ENCODE results near the gene NACA2. TPM values are rescaled to one million over a fixed set of nuclear protein-coding genes. Genes with fewer than 3 reads are reported as not detected.
"Not testable (repeated sequence)": the region's sequence is repeated elsewhere in the genome, so short reads cannot be mapped to it uniquely, and the experiment has no call there.

The NACA2 gene
- total and polyA plus RNA-seq, 4 experiments from 2014 or later = not detected

GRCh38 chr17:61631800-61632199 is 40.8 kb upstream of the NACA2 start:
- peaks cover 0 to 10% (median 9%) of the 10 kb centered on the region in 8 donors for H3K9me3 Mint-ChIP-seq
- H3K4me1 Mint-ChIP-seq = no peaks in the 10 kb centered on the region
- no peaks in the 10 kb centered on the region for H3K9me3 ChIP-seq (ENCODE audit: control insufficient read depth in 1 of 2, low read length in 2 of 2)
- intact Hi-C loops (cut with micrococcal nuclease) = loop anchor here (10.0 kb wide), 1 partner anchor 593 kb away; no protein-coding TSS in a partner anchor
- H3K27ac Mint-ChIP-seq = no peak overlapping the region
- no peak overlapping the region for H3K4me3 ChIP-seq (ENCODE audit: low read length in 2 of 2)
- H3K27ac ChIP-seq (ENCODE audit: low read depth, low read length) = no peak overlapping the region
- DNase-seq = no peak
- ChIA-PET CTCF (ENCODE audit: partially characterized antibody) (interaction anchor here (1.8 kb wide), 1 partner anchor 434 kb away, joined by 5 read pairs; no protein-coding TSS in a partner anchor), POLR2A (ENCODE audit: partially characterized antibody) (no interaction called here)
- H3K36me3 ChIP-seq (ENCODE audit: insufficient read depth, low read length) = no peaks in the 10 kb centered on the region
- H3K4me1 ChIP-seq (ENCODE audit: insufficient read depth, low read length) = no peaks in the 10 kb centered on the region
- H3K36me3 Mint-ChIP-seq = no peaks in the 10 kb centered on the region
- no peak overlapping the region for H3K4me3 Mint-ChIP-seq
- peaks cover 24 to 29% of the 10 kb centered on the region in 2 donors for H3K27me3 Mint-ChIP-seq
- no peaks in the 10 kb centered on the region for H3K27me3 ChIP-seq (ENCODE audit: insufficient read depth, low read length)

DNA sequence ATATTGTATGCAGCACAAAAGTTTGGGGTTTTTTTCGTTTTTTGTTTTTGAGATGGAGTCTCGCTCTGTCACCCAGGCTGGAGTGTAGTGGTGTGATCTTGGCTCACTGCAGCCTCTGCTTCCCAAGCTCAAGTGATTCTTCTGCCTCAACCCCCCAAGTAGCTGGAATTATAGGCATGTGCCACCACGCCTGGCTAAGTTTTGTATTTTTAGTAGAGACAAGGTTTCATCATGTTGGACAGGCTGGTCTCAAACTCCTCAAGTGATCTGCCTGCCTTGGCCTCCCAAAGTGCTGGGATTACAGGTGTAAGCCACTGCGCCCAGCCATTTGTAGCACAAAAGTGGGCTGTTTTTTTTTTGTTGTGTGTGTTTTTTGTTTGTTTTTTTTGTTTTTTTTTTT is 37.1 kb upstream of the NACA2 start:
- H3K9me3 ChIP-seq (ENCODE audit: control insufficient read depth in 1 of 2, low read length in 2 of 2); H3K36me3 ChIP-seq (ENCODE audit: insufficient read depth, low read length); H3K9me3 Mint-ChIP-seq; H3K27ac Mint-ChIP-seq; H3K4me3 Mint-ChIP-seq; H3K27me3 ChIP-seq (ENCODE audit: insufficient read depth, low read length); H3K4me3 ChIP-seq (ENCODE audit: low read length in 2 of 2); intact Hi-C loops (cut with micrococcal nuclease); CTCF ChIA-PET (ENCODE audit: partially characterized antibody); H3K4me1 Mint-ChIP-seq; POLR2A ChIA-PET (ENCODE audit: partially characterized antibody); H3K27ac ChIP-seq (ENCODE audit: low read depth, low read length); H3K4me1 ChIP-seq (ENCODE audit: insufficient read depth, low read length); DNase-seq; H3K36me3 Mint-ChIP-seq: not testable (repeated sequence)
- H3K27me3 Mint-ChIP-seq = peaks cover 16 to 21% of the 10 kb centered on the region in 2 donors

GRCh38 chr17:61627658-61628057 is 36.6 kb upstream of the NACA2 start:
- Mint-ChIP-seq H3K36me3 (no peaks in the 10 kb centered on the region), H3K27ac (no peak overlapping the region), H3K4me3 (no peak overlapping the region), H3K27me3 (peaks cover 12 to 21% of the 10 kb centered on the region in 2 donors), H3K4me1 (no peaks in the 10 kb centered on the region), H3K9me3 (peaks cover 0 to 3% (median 0%) of the 10 kb centered on the region in 8 donors)
- H3K4me1 ChIP-seq (ENCODE audit: insufficient read depth, low read length) = no peaks in the 10 kb centered on the region
- DNase-seq = no peak
- H3K9me3 ChIP-seq (ENCODE audit: control insufficient read depth in 1 of 2, low read length in 2 of 2) = no peaks in the 10 kb centered on the region
- H3K36me3 ChIP-seq (ENCODE audit: insufficient read depth, low read length) = no peaks in the 10 kb centered on the region
- no peak overlapping the region for H3K4me3 ChIP-seq (ENCODE audit: low read length in 2 of 2)
- CTCF ChIA-PET (ENCODE audit: partially characterized antibody) = no interaction called here
- POLR2A ChIA-PET (ENCODE audit: partially characterized antibody) = no interaction called here
- intact Hi-C loops (cut with micrococcal nuclease) = no loop called here
- no peak overlapping the region for H3K27ac ChIP-seq (ENCODE audit: low read depth, low read length)
- H3K27me3 ChIP-seq (ENCODE audit: insufficient read depth, low read length) = no peaks in the 10 kb centered on the region

- H3K4me3 Mint-ChIP-seq = no peak overlapping the region
- no peak overlapping the region for H3K27ac ChIP-seq (ENCODE audit: low read depth, low read length)
- H3K4me3 ChIP-seq (ENCODE audit: low read length in 2 of 2) = no peak overlapping the region
- no peaks in the 10 kb centered on the region for H3K4me1 Mint-ChIP-seq
- H3K36me3 ChIP-seq (ENCODE audit: insufficient read depth, low read length) = no peaks in the 10 kb centered on the region
- H3K9me3 Mint-ChIP-seq = peaks cover 0 to 3% (median 0%) of the 10 kb centered on the region in 8 donors
- ChIA-PET POLR2A (ENCODE audit: partially characterized antibody) (no interaction called here), CTCF (ENCODE audit: partially characterized antibody) (no interaction called here)
- peaks cover 10 to 22% of the 10 kb centered on the region in 2 donors for H3K27me3 Mint-ChIP-seq
- intact Hi-C loops (cut with micrococcal nuclease) = no loop called here
- no peak overlapping the region for H3K27ac Mint-ChIP-seq
- no peaks in the 10 kb centered on the region for H3K9me3 ChIP-seq (ENCODE audit: control insufficient read depth in 1 of 2, low read length in 2 of 2)
- H3K27me3 ChIP-seq (ENCODE audit: insufficient read depth, low read length) = no peaks in the 10 kb centered on the region
- DNase-seq = no peak
- no peaks in the 10 kb centered on the region for H3K4me1 ChIP-seq (ENCODE audit: insufficient read depth, low read length)
- H3K36me3 Mint-ChIP-seq = no peaks in the 10 kb centered on the region
Measured at GRCh38 chr17:61627125-61627524, 36.1 kb upstream of the NACA2 start.

- no peaks in the 10 kb centered on the region for H3K27me3 ChIP-seq (ENCODE audit: insufficient read depth, low read length)
- Mint-ChIP-seq H3K27me3 (peaks cover 6 to 13% of the 10 kb centered on the region in 2 donors), H3K4me3 (no peak overlapping the region), H3K36me3 (no peaks in the 10 kb centered on the region), H3K9me3 (peaks cover 0 to 7% (median under 1%) of the 10 kb centered on the region in 8 donors), H3K4me1 (no peaks in the 10 kb centered on the region), H3K27ac (no peak overlapping the region)
- no peak for DNase-seq
- ChIA-PET CTCF (ENCODE audit: partially characterized antibody) (no interaction called here), POLR2A (ENCODE audit: partially characterized antibody) (no interaction called here)
- no peaks in the 10 kb centered on the region for H3K4me1 ChIP-seq (ENCODE audit: insufficient read depth, low read length)
- no peaks in the 10 kb centered on the region for H3K9me3 ChIP-seq (ENCODE audit: control insufficient read depth in 1 of 2, low read length in 2 of 2)
- intact Hi-C loops (cut with micrococcal nuclease) = no loop called here
- no peak overlapping the region for H3K27ac ChIP-seq (ENCODE audit: low read depth, low read length)
- no peaks in the 10 kb centered on the region for H3K36me3 ChIP-seq (ENCODE audit: insufficient read depth, low read length)
- H3K4me3 ChIP-seq (ENCODE audit: low read length in 2 of 2) = no peak overlapping the region
Measured at GRCh38 chr17:61625564-61625963, 34.5 kb upstream of the NACA2 start.

DNA sequence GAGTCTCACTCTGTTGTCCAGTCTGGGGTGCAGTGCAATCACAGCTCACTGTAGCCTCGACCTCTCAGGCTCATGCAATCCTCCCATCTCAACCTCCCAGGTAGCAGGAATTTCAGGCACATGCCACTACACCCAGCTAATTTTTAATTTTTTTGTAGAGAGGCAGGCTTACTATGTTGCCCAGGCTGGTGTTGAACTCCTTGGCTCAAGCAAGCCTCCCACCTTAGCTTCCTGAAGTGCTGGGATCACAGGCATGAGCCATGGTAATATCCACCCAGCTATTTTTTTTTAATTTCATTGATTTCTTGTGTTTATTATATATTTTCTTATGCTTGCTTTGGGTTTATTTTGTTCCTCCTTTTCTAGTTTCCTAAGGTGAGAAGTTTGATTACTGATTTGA is 33.9 kb upstream of the NACA2 start:
- no peaks in the 10 kb centered on the region for H3K4me1 ChIP-seq (ENCODE audit: insufficient read depth, low read length)
- Mint-ChIP-seq H3K27me3 (peaks cover 6 to 11% of the 10 kb centered on the region in 2 donors), H3K27ac (no peak overlapping the region), H3K4me1 (no peaks in the 10 kb centered on the region), H3K4me3 (no peak overlapping the region), H3K36me3 (no peaks in the 10 kb centered on the region), H3K9me3 (peaks cover 1 to 11% (median 2%) of the 10 kb centered on the region in 8 donors)
- DNase-seq = no peak
- no peak overlapping the region for H3K4me3 ChIP-seq (ENCODE audit: low read length in 2 of 2)
- H3K9me3 ChIP-seq (ENCODE audit: control insufficient read depth in 1 of 2, low read length in 2 of 2) = no peaks in the 10 kb centered on the region
- intact Hi-C loops (cut with micrococcal nuclease) = no loop called here
- no peak overlapping the region for H3K27ac ChIP-seq (ENCODE audit: low read depth, low read length)
- no peaks in the 10 kb centered on the region for H3K36me3 ChIP-seq (ENCODE audit: insufficient read depth, low read length)
- H3K27me3 ChIP-seq (ENCODE audit: insufficient read depth, low read length) = no peaks in the 10 kb centered on the region
- ChIA-PET POLR2A (ENCODE audit: partially characterized antibody) (no interaction called here), CTCF (ENCODE audit: partially characterized antibody) (interaction anchor here (0.7 kb wide), 1 partner anchor 10 kb away, joined by 4 read pairs; no protein-coding TSS in a partner anchor)

- Histone ChIP-seq H3K27me3 (ENCODE audit: insufficient read depth, low read length) (no peaks in the 10 kb centered on the region), H3K36me3 (ENCODE audit: insufficient read depth, low read length) (no peaks in the 10 kb centered on the region), H3K4me3 (ENCODE audit: low read length in 2 of 2) (no peak overlapping the region), H3K27ac (ENCODE audit: low read depth, low read length) (no peak overlapping the region), H3K9me3 (ENCODE audit: control insufficient read depth in 1 of 2, low read length in 2 of 2) (no peaks in the 10 kb centered on the region), H3K4me1 (ENCODE audit: insufficient read depth, low read length) (no peaks in the 10 kb centered on the region)
- no peaks in the 10 kb centered on the region for H3K4me1 Mint-ChIP-seq
- DNase-seq = no peak
- no peak overlapping the region for H3K27ac Mint-ChIP-seq
- H3K9me3 Mint-ChIP-seq = peaks cover 6 to 30% (median 13%) of the 10 kb centered on the region in 8 donors
- intact Hi-C loops (cut with micrococcal nuclease) = no loop called here
- ChIA-PET POLR2A (ENCODE audit: partially characterized antibody) (no interaction called here), CTCF (ENCODE audit: partially characterized antibody) (no interaction called here)
- H3K27me3 Mint-ChIP-seq = peaks cover 5 to 11% of the 10 kb centered on the region in 2 donors
- no peaks in the 10 kb centered on the region for H3K36me3 Mint-ChIP-seq
- H3K4me3 Mint-ChIP-seq = no peak overlapping the region
Measured at GRCh38 chr17:61621317-61621716, 30.3 kb upstream of the NACA2 start.

DNA sequence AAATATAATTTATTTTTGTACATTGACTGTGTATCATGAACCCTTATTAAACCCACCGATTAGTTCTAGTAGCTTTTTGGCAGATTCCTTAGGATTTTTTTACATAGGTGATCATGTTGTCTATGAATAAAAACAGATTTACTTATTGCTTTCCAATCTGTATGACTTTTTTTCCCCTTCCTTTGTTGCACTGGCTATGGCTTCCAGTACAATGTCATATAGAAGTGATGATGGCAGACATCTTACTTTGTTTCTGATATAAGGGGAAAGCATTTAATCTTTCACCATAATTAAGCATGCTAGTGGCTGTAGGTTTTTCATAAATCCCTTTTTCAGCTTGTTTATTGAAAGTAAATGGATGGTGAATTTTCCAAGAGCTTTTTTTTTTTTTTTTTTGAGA is 28.9 kb upstream of the NACA2 start:
- peaks cover 6 to 30% (median 13%) of the 10 kb centered on the region in 8 donors for H3K9me3 Mint-ChIP-seq
- no peaks in the 10 kb centered on the region for H3K27me3 ChIP-seq (ENCODE audit: insufficient read depth, low read length)
- no peak overlapping the region for H3K27ac Mint-ChIP-seq
- ChIA-PET POLR2A (ENCODE audit: partially characterized antibody) (no interaction called here), CTCF (ENCODE audit: partially characterized antibody) (no interaction called here)
- no peaks in the 10 kb centered on the region for H3K36me3 Mint-ChIP-seq
- no peak overlapping the region for H3K27ac ChIP-seq (ENCODE audit: low read depth, low read length)
- H3K36me3 ChIP-seq (ENCODE audit: insufficient read depth, low read length) = no peaks in the 10 kb centered on the region
- H3K4me3 Mint-ChIP-seq = no peak overlapping the region
- H3K4me3 ChIP-seq (ENCODE audit: low read length in 2 of 2) = no peak overlapping the region
- H3K4me1 Mint-ChIP-seq = peaks cover 0 to 4% (median 3%) of the 10 kb centered on the region in 4 donors
- intact Hi-C loops (cut with micrococcal nuclease) = no loop called here
- DNase-seq = no peak
- no peaks in the 10 kb centered on the region for H3K4me1 ChIP-seq (ENCODE audit: insufficient read depth, low read length)
- H3K9me3 ChIP-seq (ENCODE audit: control insufficient read depth in 1 of 2, low read length in 2 of 2) = no peaks in the 10 kb centered on the region
- H3K27me3 Mint-ChIP-seq = peaks cover 4 to 11% of the 10 kb centered on the region in 2 donors

Measured in CD4-positive, alpha-beta memory T cell (primary cell).